Small intestine (tissue), 7 donors: ENCODE data around the gene EBNA1BP2. TPM values are rescaled to one million over a fixed set of nuclear protein-coding genes. Genes with fewer than 3 reads are reported as not detected.
A peak's percentile ranks its signal among the peaks of the same experiment; 100 is the strongest.

Experiments
- DNase-seq, 2 donors: peaks; one replicate each; pipeline versions ENCODE4 v3.0.0 to v3.0.0-alpha.2; 2013
- FAIRE-seq: peaks from 2 replicates; lab custom pipeline; 2012; peaks lifted over from hg19 to GRCh38; lab: Jason Lieb, UNC
- H3K27ac ChIP-seq, 3 donors: one replicate each; pipeline ENCODE4 v1.5.1; 2013; ENCODE audit warnings: low read length in 2 of 3, mild to moderate bottlenecking in 2 of 3, control low read depth in 1 of 3, inconsistent platforms in 1 of 3, low read depth in 1 of 3, moderate library complexity in 1 of 3
- H3K27me3 ChIP-seq, 3 donors: one replicate each; pipeline ENCODE4 v1.6.1; 2013; ENCODE audit warnings: low read length in 3 of 3, inconsistent platforms in 1 of 3; ENCODE audit not compliant: control insufficient read depth in 3 of 3, insufficient read depth in 3 of 3
- H3K36me3 ChIP-seq, 3 donors: one replicate each; pipeline ENCODE4 v1.6.1; 2013; ENCODE audit warnings: low read length in 3 of 3, inconsistent platforms in 1 of 3, low read depth in 1 of 3, mild to moderate bottlenecking in 1 of 3, moderate library complexity in 1 of 3; ENCODE audit not compliant: control insufficient read depth in 3 of 3, insufficient read depth in 2 of 3
- H3K4me1 ChIP-seq, 3 donors: one replicate each; pipeline ENCODE4 v1.6.1; 2013; ENCODE audit warnings: low read length in 2 of 3, inconsistent platforms in 1 of 3, low read depth in 1 of 3, mild to moderate bottlenecking in 1 of 3, moderate library complexity in 1 of 3; ENCODE audit not compliant: control insufficient read depth in 3 of 3, insufficient read depth in 2 of 3
- H3K4me3 ChIP-seq, 3 donors: one replicate each; pipeline ENCODE4 v1.5.1; 2013; ENCODE audit warnings: low read length in 3 of 3, control low read depth in 1 of 3, inconsistent platforms in 1 of 3, low read depth in 1 of 3, mild to moderate bottlenecking in 1 of 3, moderate library complexity in 1 of 3
- H3K9me3 ChIP-seq, 2 donors: one replicate each; pipeline ENCODE4 v1.6.1; 2013; ENCODE audit warnings: low read depth in 1 of 2, low read length in 1 of 2; ENCODE audit not compliant: control insufficient read depth in 2 of 2, insufficient read depth in 1 of 2
- WGBS, 3 donors: extraction: QIAGEN DNeasy Blood & Tissue Kit; methylation state at CpG; one replicate each; pipeline ENCODE4 v1.1.7; 2013; 5-methylcytosine and 5-hydroxymethylcytosine counted together
- polyA plus RNA-seq, 4 donors: library from polyadenylated mRNA; stranded (reverse) in 3 of 4; unstranded in 1 of 4; fragments of 200-250 nt in 3 of 4; fragments of 120-200 nt in 1 of 4; gene quantifications; one replicate each; pipeline versions ENCODE4 v1.2.1 to v1.2.3, GENCODE V29; 2013
- donor health status: healthy with polysubstance abuse.
- donor health status: control.
- donor health status: control.
- donor health status: Bipolar disorder and iron deficiency.
- donor health status: healthy.

EBNA1BP2 gene
- polyA plus RNA-seq, 4 donors = 31.3 to 78.6 (median 44.5) TPM

DNA sequence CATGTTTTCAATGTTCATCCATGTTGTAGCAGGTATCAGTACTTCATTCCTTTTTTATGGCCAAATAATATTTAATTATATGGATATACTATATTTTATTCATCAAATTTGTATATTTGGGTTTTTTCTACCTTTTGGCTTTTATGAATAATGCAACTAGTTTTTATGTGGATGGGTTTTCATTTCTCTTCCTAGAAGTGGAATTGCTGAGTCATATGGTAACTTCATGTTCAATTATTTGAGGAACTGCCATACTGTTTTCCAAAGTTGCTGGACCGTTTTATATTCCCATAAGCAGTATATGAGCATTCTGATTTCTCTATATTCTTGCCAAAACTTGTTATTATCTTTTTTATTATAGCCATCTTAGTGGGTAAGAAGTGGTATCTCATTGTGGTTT is 16.0 kb upstream of the EBNA1BP2 start:
- no peaks in the 10 kb centered on the region for H3K9me3 ChIP-seq
- no peaks in the 10 kb centered on the region for H3K4me1 ChIP-seq
- no peak overlapping the region for H3K4me3 ChIP-seq
- H3K27ac ChIP-seq = no peak overlapping the region
- no peaks in the 10 kb centered on the region for H3K27me3 ChIP-seq
- no peak for DNase-seq
- no peak for FAIRE-seq
- H3K36me3 ChIP-seq = no peaks in the 10 kb centered on the region
- 53 to 84% (median 81%) methylated on average over 1 of the region's 1 CpG for WGBS, 3 donors

DNA sequence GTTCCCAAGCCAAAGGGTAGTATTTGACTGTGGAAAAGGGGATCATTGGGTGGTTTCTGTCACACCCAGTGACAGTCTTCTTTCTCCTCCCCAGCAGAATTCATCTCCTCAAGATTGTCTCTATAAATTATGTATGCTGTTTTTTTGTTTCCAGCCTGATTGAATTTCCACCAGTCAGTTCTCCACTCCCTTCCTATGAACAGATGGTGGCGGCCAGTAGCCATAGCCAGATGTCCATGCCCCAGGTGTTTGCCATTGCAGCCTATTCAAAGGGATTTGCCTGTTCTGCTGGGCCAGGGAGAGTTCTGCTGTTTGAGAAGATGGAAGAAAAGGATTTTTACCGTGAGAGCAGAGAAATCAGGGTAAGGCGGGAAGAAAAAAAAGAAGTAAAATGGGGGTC is 12.9 kb upstream of the EBNA1BP2 start:
- Histone ChIP-seq H3K27me3 (no peaks in the 10 kb centered on the region), H3K4me1 (no peaks in the 10 kb centered on the region), H3K9me3 (no peaks in the 10 kb centered on the region), H3K4me3 (no peak overlapping the region), H3K36me3 (no peaks in the 10 kb centered on the region), H3K27ac (no peak overlapping the region)
- FAIRE-seq = no peak
- 92 to 93% (median 92%) methylated on average over 3 of the region's 3 CpGs for WGBS, 3 donors
- no peak for DNase-seq

DNA sequence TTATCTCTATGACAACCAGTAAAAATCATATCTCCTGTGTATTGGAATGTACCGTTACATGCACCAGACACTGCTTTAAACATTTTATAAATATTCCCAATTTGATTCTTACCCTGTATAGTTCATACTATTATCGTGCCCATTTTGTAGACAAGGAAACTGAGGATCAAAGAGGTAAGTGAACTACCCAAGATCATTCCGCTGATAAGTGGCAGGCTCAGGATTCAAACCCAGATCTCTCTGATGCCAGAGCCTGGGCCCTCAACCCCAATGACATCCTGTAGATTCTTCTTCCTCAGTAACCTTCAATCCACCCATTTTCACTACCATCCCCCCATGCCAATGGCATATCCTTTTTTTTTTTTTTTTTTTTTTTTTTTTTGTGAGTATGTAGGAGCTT is 12.3 kb upstream of the EBNA1BP2 start:
- H3K9me3 ChIP-seq = no peaks in the 10 kb centered on the region
- H3K4me3 ChIP-seq = no peak overlapping the region
- FAIRE-seq (no peak), DNase-seq (no peak)
- H3K27me3 ChIP-seq = no peaks in the 10 kb centered on the region
- WGBS, 3 donors = 88 to 98% (median 90%) methylated on average over 3 of the region's 3 CpGs
- H3K4me1 ChIP-seq = no peaks in the 10 kb centered on the region
- no peaks in the 10 kb centered on the region for H3K36me3 ChIP-seq
- H3K27ac ChIP-seq = no peak overlapping the region

DNA sequence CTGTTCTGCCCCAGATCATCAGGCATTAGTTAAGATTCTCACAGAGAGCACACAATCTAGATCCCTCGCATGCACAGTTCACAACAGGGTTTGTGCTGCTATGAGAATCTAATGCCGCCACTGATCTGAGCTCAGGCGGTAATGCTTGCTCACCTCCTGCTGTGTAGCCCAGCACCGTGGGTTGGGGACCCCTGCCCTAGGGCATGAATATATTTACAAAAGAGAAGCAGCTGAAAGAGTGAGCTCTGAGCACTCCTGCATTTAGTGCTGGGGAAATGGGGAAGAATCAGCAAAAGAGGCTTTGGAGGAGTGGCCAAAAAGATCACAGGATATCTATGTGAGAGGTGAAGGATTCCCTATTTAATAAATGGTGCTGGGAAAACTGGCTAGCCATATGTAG is 5.6 kb upstream of the EBNA1BP2 start:
- Histone ChIP-seq H3K36me3 (no peaks in the 10 kb centered on the region), H3K4me1 (no peaks in the 10 kb centered on the region), H3K9me3 (no peaks in the 10 kb centered on the region), H3K4me3 (no peak overlapping the region), H3K27me3 (peaks cover 0 to 20% (median 8%) of the 10 kb centered on the region in 3 donors), H3K27ac (no peak overlapping the region)
- DNase-seq (no peak), FAIRE-seq (no peak)
- 58 to 59% (median 59%) methylated on average over 4 of the region's 4 CpGs for WGBS, 3 donors

- Histone ChIP-seq H3K27ac (no peak overlapping the region), H3K9me3 (no peaks in the 10 kb centered on the region), H3K4me3 (no peak overlapping the region), H3K27me3 (peaks cover 0 to 20% (median 8%) of the 10 kb centered on the region in 3 donors), H3K36me3 (peaks cover 0 to 2% (median 0%) of the 10 kb centered on the region in 3 donors), H3K4me1 (peaks cover 0 to 7% (median 4%) of the 10 kb centered on the region in 3 donors)
- FAIRE-seq (no peak), DNase-seq (no peak)
- 63 to 77% (median 68%) methylated on average over 2 of the region's 2 CpGs for WGBS, 3 donors
These were observed 2.8 kb upstream of the EBNA1BP2 start for GRCh38 chr1:43174873-43175272.

DNA sequence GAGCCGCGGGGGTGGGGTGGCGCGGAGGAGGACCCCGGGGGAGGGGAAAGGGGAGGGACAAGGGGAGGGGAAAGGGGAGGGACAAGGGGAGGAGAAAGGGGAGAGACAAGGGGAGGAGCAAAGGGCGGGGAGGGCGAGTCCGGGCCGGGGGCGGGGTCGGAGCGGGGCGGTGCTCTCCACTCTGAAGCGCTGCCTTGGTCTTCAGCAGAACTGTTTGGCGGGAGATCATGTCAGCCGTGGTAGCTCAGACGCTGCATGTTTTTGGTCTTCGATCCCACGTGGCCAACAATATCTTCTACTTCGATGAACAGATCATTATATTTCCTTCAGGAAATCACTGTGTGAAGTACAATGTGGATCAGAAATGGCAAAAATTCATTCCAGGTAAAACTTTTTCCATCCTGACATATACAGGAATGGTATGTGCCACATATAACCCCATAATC is 460 bp upstream of the EBNA1BP2 start:
- peak overlapping the region in 1 of 3 donors; percentile 31 for H3K27ac ChIP-seq
- peaks cover 0 to 7% (median 4%) of the 10 kb centered on the region in 3 donors for H3K4me1 ChIP-seq
- FAIRE-seq (no peak), DNase-seq (peak in 1 of 2 donors; percentile 86)
- H3K36me3 ChIP-seq = peaks cover 6 to 12% (median 11%) of the 10 kb centered on the region in 3 donors
- WGBS, 3 donors = 0 to 2% (median 1%) methylated on average over 15 to 20 of the region's 20 CpGs
- no peaks in the 10 kb centered on the region for H3K9me3 ChIP-seq
- H3K4me3 ChIP-seq = peak overlapping the region; percentile 61 to 96 (median 87)
- H3K27me3 ChIP-seq = peaks cover 0 to 16% (median 5%) of the 10 kb centered on the region in 3 donors

- Histone ChIP-seq H3K27ac (no peak overlapping the region), H3K4me1 (peaks cover 0 to 7% (median 4%) of the 10 kb centered on the region in 3 donors), H3K36me3 (peaks cover 6 to 18% (median 17%) of the 10 kb centered on the region in 3 donors), H3K27me3 (peaks cover 0 to 5% (median 0%) of the 10 kb centered on the region in 3 donors), H3K4me3 (peak overlapping the region; percentile 61 to 96 (median 87)), H3K9me3 (no peaks in the 10 kb centered on the region)
- peak in 1 of 2 donors; percentile 6 for DNase-seq
- WGBS, 3 donors = 13 to 22% (median 18%) methylated on average over 17 of the region's 17 CpGs
- FAIRE-seq = no peak
These were observed 696 bp downstream of the EBNA1BP2 start for GRCh38 chr1:43171312-43171875.

DNA sequence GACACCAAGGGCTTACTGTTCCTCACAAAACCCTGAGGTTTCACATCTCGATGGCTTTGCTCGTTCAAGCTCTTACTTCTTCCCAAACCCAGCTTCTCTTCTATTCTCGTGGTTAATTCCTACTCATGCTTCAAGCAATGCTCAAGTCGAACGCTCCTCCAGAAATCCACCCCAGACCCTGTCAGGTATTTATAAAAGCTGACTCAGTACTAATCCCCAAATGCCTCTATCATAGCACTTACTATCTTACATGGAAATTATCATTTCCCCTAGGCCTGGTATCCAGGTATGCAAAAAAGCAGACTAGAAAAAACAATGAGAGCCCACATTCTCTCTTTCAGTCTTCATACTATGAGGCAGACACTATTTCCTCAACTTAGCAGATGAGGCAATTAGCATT is 6.3 kb downstream of the EBNA1BP2 start:
- DNase-seq (no peak), FAIRE-seq (no peak)
- 95% methylated on average over 5 of the region's 5 CpGs for WGBS, 3 donors
- Histone ChIP-seq H3K9me3 (no peaks in the 10 kb centered on the region), H3K27ac (no peak overlapping the region), H3K4me3 (no peak overlapping the region), H3K4me1 (no peaks in the 10 kb centered on the region), H3K27me3 (no peaks in the 10 kb centered on the region), H3K36me3 (peaks cover 16 to 30% (median 22%) of the 10 kb centered on the region in 3 donors)
